Bone marrow (tissue), 2 donors: ENCODE measurements around the gene PPP1R2C.

Experiments used
- DNase-seq, 2 donors: peaks; one replicate each; lab custom pipeline; 2025; lab: John Stamatoyannopoulos, UW

PPP1R2C gene

GRCh38 chrX:42748067-42748850, 29.7 kb downstream of the PPP1R2C start:
- no peak for DNase-seq

GRCh38 chrX:42746606-42747005, 31.4 kb downstream of the PPP1R2C start:
- DNase-seq, result no peak

GRCh38 chrX:42740456-42740855, 37.5 kb downstream of the PPP1R2C start:
- no peak for DNase-seq

- DNase-seq, result no peak
Observed at GRCh38 chrX:42739741-42740140, 38.2 kb downstream of the PPP1R2C start.

- DNase-seq, result peak in 1 of 2 donors; percentile 4
Observed at GRCh38 chrX:42739258-42739657, 38.7 kb downstream of the PPP1R2C start.

GRCh38 chrX:42738552-42738951, 39.4 kb downstream of the PPP1R2C start:
- DNase-seq, result no peak

- DNase-seq, result no peak
Observed at GRCh38 chrX:42735250-42735649, 42.7 kb downstream of the PPP1R2C start.

- no peak for DNase-seq
Observed at GRCh38 chrX:42732506-42732905, 45.5 kb downstream of the PPP1R2C start.
